ENCODE measurements around the gene M1AP.

Gene M1AP

GRCh38 chr2:74599676-74600075 is 48.5 kb downstream of the M1AP start:
- intact Hi-C loops (cut with DNase I): no loop called here
- no peak for DNase-seq

- intact Hi-C loops (cut with DNase I): no loop called here
- no peak for DNase-seq
Measured at GRCh38 chr2:74597410-74597809, 50.7 kb downstream of the M1AP start.

DNA sequence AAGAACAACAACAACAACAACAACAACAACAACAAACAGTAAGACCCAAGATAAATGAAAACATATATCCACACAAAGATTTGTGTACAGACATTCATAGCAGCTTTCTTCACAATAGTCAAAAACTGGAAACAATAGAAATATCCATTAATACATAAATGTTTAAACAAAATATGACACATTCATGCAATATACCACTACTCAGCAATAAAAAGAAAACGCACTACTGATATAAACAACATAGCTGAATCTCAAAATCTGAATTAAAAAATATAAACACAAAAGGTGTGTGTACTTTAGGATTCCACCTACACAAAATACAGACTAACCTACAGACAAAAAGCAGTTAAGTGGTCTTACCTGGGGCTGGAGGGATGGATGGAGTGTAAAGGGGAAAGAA is 51.5 kb downstream of the M1AP start:
- intact Hi-C loops (cut with DNase I): no loop called here
- DNase-seq: no peak

DNA sequence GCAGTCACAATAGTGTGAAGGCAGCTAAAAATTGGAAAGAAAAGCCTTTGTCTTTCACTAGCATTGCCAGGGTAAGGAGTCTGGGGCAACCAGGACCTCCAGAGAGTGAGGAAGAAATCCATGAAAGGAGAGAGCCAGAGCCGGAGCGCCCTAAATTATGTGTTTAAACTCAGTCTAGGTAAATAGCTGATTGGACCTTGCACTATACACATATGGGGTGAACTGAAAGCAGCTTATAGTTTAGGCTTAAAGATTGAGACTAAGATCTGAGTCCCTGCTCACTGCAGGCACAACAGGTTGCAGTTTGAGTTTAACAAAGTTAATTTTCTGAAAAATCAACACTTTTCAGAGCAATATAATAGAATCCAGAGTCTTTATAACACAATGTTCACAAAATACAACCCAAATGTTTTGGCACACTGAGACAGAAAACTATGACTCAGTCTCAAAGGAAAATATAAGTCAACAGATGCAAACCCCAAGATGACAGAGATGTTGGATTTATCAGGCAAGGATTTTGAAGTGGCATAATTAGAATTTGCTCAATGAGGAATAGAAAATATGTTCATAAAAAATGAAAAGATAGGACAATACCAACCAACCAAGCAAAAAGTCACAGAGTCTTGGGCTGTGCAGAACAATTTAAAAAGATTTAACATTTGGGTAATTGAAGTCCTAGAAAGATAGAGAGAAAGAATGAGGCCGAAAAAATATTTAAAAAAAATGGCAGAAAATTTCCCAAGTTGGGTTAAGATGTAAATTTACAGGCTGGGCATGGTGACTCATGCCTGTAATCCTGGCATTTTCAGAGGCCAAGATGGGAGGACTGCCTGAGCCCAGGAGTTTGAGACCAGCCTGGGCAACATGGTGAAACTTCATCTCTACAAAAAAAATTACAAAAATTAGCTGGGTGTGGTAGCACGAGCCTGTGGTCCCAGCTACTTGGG is 54.0 kb downstream of the M1AP start:
- DNase-seq: no peak
- intact Hi-C loops (cut with DNase I): no loop called here

- intact Hi-C loops (cut with DNase I): loop anchor here (5.0 kb wide), 1 partner anchor 86 kb away; no protein-coding TSS in a partner anchor
- no peak for DNase-seq
Measured at GRCh38 chr2:74588664-74589063, 59.5 kb downstream of the M1AP start.

DNA sequence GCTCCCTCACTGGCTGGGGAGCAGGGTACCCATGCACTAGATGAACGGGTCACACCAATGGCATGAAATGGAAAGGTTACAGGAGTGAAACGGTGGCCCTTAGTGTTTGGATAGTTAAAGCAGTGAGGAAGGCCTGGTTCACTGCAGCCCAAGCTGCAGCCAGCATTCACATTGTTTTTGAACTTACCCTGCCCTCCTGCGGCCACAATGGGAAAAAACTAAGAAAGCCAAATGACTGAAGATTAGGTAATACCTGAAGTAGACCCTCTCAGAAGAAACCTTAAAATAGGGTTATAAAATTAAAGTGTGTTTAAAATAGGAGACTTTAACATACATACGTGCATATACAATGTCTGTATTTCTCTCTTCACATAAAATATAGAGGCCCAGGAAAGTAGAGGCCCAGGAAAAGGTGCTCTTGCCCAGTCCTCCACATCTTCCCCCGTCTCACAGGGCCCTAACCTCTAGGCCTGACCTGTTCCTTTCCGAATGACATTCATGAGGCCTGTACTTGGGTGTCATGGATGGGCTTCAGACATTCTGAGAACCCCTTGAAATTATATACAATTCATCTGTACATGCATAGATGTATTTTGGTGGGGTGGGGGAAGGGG is 60.4 kb downstream of the M1AP start:
- intact Hi-C loops (cut with DNase I): loop anchor here (1.0 to 5.0 kb wide), 3 partner anchors 59 to 104 kb away; partner anchors contain the start of genes AUP1, HTRA2 and TTC31

GRCh38 chr2:74585406-74586185 is 62.5 kb downstream of the M1AP start:
- intact Hi-C loops (cut with DNase I): loop anchor here (2.0 to 5.0 kb wide), 2 partner anchors 57 to 83 kb away; partner anchors contain the start of genes AUP1 and HTRA2
- DNase-seq: peak in 2 of 10 donors; percentile 16 to 73

More for the DNA sequence above, 60.4 kb downstream of the M1AP start:
- DNase-seq: peak in 6 of 10 donors; percentile 22 to 91 (median 52)

GRCh38 chr2:74584088-74584645 is 64.0 kb downstream of the M1AP start:
- intact Hi-C loops (cut with DNase I): no loop called here

GRCh38 chr2:74583504-74583903 is 64.6 kb downstream of the M1AP start:
- intact Hi-C loops (cut with DNase I): no loop called here
- no peak for DNase-seq

More at GRCh38 chr2:74584088-74584645, 64.0 kb downstream of the M1AP start:
- no peak for DNase-seq

- no peak for DNase-seq
- intact Hi-C loops (cut with DNase I): no loop called here
Measured at GRCh38 chr2:74582184-74582583, 65.9 kb downstream of the M1AP start.

GRCh38 chr2:74581463-74581862 is 66.7 kb downstream of the M1AP start:
- intact Hi-C loops (cut with DNase I): no loop called here

DNA sequence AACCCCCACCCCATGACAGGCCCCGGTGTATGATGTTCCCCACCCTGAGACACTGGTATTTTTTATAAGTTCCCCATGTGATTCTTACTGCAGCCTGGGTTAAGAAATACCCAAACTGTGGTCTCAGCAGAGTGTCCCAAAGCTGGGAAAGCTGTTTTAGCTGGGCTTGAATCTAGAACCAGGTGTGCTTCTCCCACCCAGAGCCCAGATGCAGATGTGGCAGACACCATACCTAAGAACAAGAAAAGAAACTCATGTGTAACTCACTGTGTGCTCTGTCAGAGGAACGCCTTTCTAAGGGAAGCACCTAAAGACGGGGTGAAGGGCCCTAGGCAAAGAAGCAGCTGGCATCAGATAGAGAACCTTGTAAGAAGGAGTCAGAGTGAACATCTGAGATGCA is 69.7 kb downstream of the M1AP start:
- intact Hi-C loops (cut with DNase I): no loop called here
- DNase-seq: no peak

More at GRCh38 chr2:74581463-74581862, 66.7 kb downstream of the M1AP start:
- no peak for DNase-seq

- intact Hi-C loops (cut with DNase I): no loop called here
- DNase-seq: no peak
Measured at GRCh38 chr2:74577448-74577847, 70.7 kb downstream of the M1AP start.

- intact Hi-C loops (cut with DNase I): no loop called here
- no peak for DNase-seq
Measured at GRCh38 chr2:74576863-74577229, 71.3 kb downstream of the M1AP start.

DNA sequence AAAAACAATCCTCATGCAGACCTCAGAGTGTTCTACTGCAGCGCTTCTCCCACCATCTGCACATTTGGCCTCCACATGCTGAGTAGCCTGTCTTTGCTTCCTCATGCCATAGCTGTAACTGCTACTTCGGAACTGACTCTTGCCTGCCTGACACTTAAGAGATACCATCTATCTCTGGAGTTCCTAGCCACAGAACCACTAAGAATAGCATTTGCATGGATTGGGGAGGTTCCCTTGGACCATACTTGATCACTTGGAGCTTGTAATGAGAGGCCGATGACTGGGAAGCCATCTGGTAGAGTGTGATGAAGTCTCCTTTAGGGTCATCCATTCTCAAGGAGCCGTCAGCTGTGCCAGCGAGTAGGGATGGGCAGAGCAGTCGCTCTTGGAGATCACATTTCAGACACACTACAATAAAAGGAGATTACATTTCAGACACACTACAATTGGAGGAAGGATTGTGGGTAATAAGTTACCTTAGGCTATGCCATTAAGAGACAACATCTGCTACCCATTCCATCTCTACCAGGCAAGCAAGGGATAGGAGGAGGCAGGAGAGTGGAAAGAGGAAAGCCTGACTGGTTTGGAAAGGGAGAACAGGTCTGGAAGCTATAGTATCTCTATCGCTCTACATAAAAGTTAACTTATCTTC is 71.8 kb downstream of the M1AP start:
- intact Hi-C loops (cut with DNase I): no loop called here
- DNase-seq: no peak

DNA sequence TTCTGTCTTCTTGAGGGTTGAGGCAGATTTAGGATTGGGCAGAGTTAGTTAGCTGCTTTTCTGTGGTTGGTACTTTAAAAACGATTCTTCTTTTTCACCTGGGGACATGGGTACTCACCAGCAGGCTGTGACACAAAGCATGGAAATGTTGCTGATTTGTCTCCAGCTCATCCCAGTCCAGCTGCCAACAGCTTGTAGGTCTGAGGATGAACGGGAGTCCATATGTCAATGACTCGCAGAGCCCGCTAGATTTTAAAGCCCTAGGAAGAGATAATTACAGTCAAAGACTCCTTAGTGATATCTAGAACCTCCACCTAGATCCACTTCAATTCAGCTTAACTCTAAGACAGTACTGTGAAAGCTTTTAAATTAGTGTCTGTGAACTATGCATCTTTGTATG is 72.8 kb downstream of the M1AP start:
- no peak for DNase-seq
- intact Hi-C loops (cut with DNase I): no loop called here

DNA sequence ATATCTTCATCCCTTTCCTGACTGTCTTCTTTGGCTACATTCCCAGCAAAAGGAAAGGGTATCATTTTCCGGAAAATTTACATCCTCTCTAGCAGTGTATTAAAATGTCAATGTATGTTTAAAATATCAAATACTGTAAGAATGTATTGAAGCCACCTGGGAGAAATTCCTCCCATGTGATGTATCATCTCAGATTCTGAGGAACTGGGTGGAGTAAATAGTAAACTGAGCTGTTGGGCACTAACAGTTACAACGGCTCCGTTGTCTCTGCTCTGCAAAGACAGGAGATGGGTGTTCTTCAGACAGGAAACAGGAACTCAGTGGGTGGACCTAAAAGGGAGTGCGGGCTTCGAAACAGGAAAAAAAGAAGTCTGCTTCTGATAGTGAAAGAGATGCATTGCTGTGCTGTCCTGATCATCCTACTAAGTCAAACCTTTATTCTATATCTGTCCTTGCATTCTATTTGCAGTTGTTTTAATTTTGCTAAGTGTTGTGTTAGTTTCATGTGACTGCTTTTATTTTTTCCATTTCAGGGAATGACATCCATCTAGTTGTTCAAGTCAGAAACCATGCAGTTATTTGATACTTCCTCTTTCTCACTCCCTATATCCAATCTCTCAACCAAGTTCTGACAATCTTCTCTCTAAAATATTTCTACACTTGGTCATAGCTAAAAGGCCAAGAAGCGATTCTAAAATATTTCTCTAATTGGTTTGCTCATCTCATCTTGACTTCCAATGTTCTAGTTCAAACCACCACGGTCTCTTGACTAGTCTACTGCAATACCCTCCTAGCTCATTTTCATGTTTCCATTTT is 74.2 kb downstream of the M1AP start:
- intact Hi-C loops (cut with DNase I): no loop called here
- no peak for DNase-seq

- intact Hi-C loops (cut with DNase I): no loop called here
- DNase-seq: no peak
Measured at GRCh38 chr2:74572178-74572925, 75.8 kb downstream of the M1AP start.
